DLD1 (cell line): ENCODE measurements around the gene FMN2.

Experiments
- in situ Hi-C: cut with HindIII; loops from 2 replicates; pipeline ENCODE4 v1.10.0; 2017; ENCODE audit warnings: low sequenced_read_pairs

Gene FMN2

GRCh38 chr1:240096974-240097373 lies 5.3 kb downstream of the FMN2 start:
- in situ Hi-C loops = no loop called here

GRCh38 chr1:240098534-240098933 lies 6.9 kb downstream of the FMN2 start:
- in situ Hi-C loops = no loop called here

- in situ Hi-C loops = no loop called here
Observed at GRCh38 chr1:240099329-240099728, 7.6 kb downstream of the FMN2 start.

GRCh38 chr1:240099748-240100147 lies 8.1 kb downstream of the FMN2 start:
- in situ Hi-C loops = no loop called here

GRCh38 chr1:240100371-240100934 lies 8.8 kb downstream of the FMN2 start:
- in situ Hi-C loops = no loop called here

GRCh38 chr1:240101306-240101705 lies 9.6 kb downstream of the FMN2 start:
- in situ Hi-C loops = no loop called here

GRCh38 chr1:240101737-240102136 lies 10.1 kb downstream of the FMN2 start:
- in situ Hi-C loops = no loop called here

- in situ Hi-C loops = no loop called here
Observed at GRCh38 chr1:240104672-240105071, 13.0 kb downstream of the FMN2 start.

GRCh38 chr1:240107058-240107684 lies 15.5 kb downstream of the FMN2 start:
- in situ Hi-C loops = no loop called here

- in situ Hi-C loops = no loop called here
Observed at GRCh38 chr1:240109130-240109529, 17.4 kb downstream of the FMN2 start.

GRCh38 chr1:240109920-240110636 lies 18.4 kb downstream of the FMN2 start:
- in situ Hi-C loops = no loop called here

- in situ Hi-C loops = no loop called here
Observed at GRCh38 chr1:240111558-240111957, 19.9 kb downstream of the FMN2 start.

GRCh38 chr1:240114222-240114621 lies 22.5 kb downstream of the FMN2 start:
- in situ Hi-C loops = no loop called here

GRCh38 chr1:240115831-240116230 lies 24.1 kb downstream of the FMN2 start:
- in situ Hi-C loops = no loop called here

- in situ Hi-C loops = no loop called here
Observed at GRCh38 chr1:240116831-240117769, 25.4 kb downstream of the FMN2 start.

- in situ Hi-C loops = no loop called here
Observed at GRCh38 chr1:240117930-240118329, 26.2 kb downstream of the FMN2 start.

- in situ Hi-C loops = no loop called here
Observed at GRCh38 chr1:240122639-240123613, 31.2 kb downstream of the FMN2 start.

GRCh38 chr1:240126821-240127220 lies 35.1 kb downstream of the FMN2 start:
- in situ Hi-C loops = no loop called here

GRCh38 chr1:240128366-240128765 lies 36.7 kb downstream of the FMN2 start:
- in situ Hi-C loops = no loop called here

GRCh38 chr1:240134113-240134512 lies 42.4 kb downstream of the FMN2 start:
- in situ Hi-C loops = no loop called here
